ENCODE results near the gene NRG3.
A peak's percentile ranks its signal among the peaks of the same experiment; 100 is the strongest.

GRCh38 chr10:82392533-82392932 is 517.5 kb downstream of the NRG3 start:
- TF ChIP-seq ZNF8 (CRISPR knock-in tag; IDR thresholded peaks at IDR 0.05) (no peak), RARB (CRISPR knock-in tag; IDR thresholded peaks at IDR 0.05) (no peak), ESRRG (CRISPR knock-in tag; IDR thresholded peaks at IDR 0.05) (no peak), ISL1 (CRISPR knock-in tag; IDR thresholded peaks at IDR 0.05) (peak; percentile 85), TSHZ2 (CRISPR knock-in tag; IDR thresholded peaks at IDR 0.05) (no peak; the same call in 1 of the 2 replicates), POU6F1 (CRISPR knock-in tag; IDR thresholded peaks at IDR 0.05; ENCODE audit: borderline replicate concordance, low read depth) (no peak), CSDC2 (CRISPR knock-in tag; IDR thresholded peaks at IDR 0.05) (no peak), PPARA (CRISPR knock-in tag; IDR thresholded peaks at IDR 0.05; ENCODE audit: borderline replicate concordance) (no peak), CREB5 (CRISPR knock-in tag; IDR thresholded peaks at IDR 0.05; ENCODE audit: low read depth) (no peak), ZNF70 (CRISPR knock-in tag; IDR thresholded peaks at IDR 0.05) (no peak), PATZ1 (CRISPR knock-in tag; IDR thresholded peaks at IDR 0.05; ENCODE audit: borderline replicate concordance) (no peak)
